Stomach (tissue), 9 donors: Measurements from ENCODE around the gene DNAJC3. TPM values are rescaled to one million over a fixed set of nuclear protein-coding genes. Genes with fewer than 3 reads are reported as not detected.
A peak's percentile ranks its signal among the peaks of the same experiment; 100 is the strongest.
"Not testable (repeated sequence)": the region's sequence is repeated elsewhere in the genome, so short reads cannot be mapped to it uniquely, and the experiment has no call there.

Experiments
- DNase-seq, 2 donors: peaks; one replicate each; pipeline versions ENCODE4 v3.0.0 to v3.0.0-alpha.2; 2013 to 2019
- H3K27ac ChIP-seq, 5 donors: fragments of 200-600 bp in 4 of 5; sonication (generic) in 4 of 5; one replicate each; pipeline ENCODE4 v1.5.1; 2013 to 2019; ENCODE audit warnings: mild to moderate bottlenecking in 1 of 5, moderate library complexity in 1 of 5
- H3K27me3 ChIP-seq, 3 donors: fragments of 200-600 bp; sonication (generic); one replicate each; pipeline ENCODE4 v1.5.1; 2017 to 2019; ENCODE audit warnings: mixed run types in 1 of 3
- H3K36me3 ChIP-seq, 4 donors: fragments of 200-600 bp; sonication (generic); 1 replicate in 3 of 4; 2 replicates in 1 of 4; pipeline ENCODE4 v1.5.1; 2016 to 2019
- H3K4me1 ChIP-seq, 4 donors: fragments of 200-600 bp; sonication (generic); one replicate each; pipeline ENCODE4 v1.5.1; 2016 to 2019
- H3K4me3 ChIP-seq, 4 donors: fragments of 200-600 bp; sonication (generic) in 3 of 4; one replicate each; pipeline ENCODE4 v1.5.1; 2016 to 2019; ENCODE audit warnings: mild to moderate bottlenecking in 1 of 4
- H3K9me3 ChIP-seq, 4 donors: fragments of 200-600 bp; sonication (generic); one replicate each; pipeline ENCODE4 v1.5.1; 2016 to 2019
- CTCF ChIP-seq, 7 experiments: fragments of 450-650 bp in 4 of 7; fragments of 200-600 bp in 3 of 7; sonication (generic) in 3 of 7; IDR thresholded peaks; one replicate each; pipeline ENCODE4 v1.5.1; 2016 to 2019; ENCODE audit warnings: antibody characterized with exemption in 7 of 7, control low read depth in 2 of 7, mild to moderate bottlenecking in 1 of 7
- EP300 ChIP-seq: sonication (generic); formaldehyde crosslinking; IDR thresholded peaks from one replicate; pipeline ENCODE4 v1.6.1; 2017; ENCODE audit warnings: antibody characterized with exemption
- POLR2A ChIP-seq, 4 donors: fragments of 450-650 bp; IDR thresholded peaks; one replicate each; pipeline ENCODE4 v1.6.1; 2016; ENCODE audit warnings: antibody characterized with exemption in 4 of 4, control low read depth in 2 of 4, mild to moderate bottlenecking in 1 of 4, moderate library complexity in 1 of 4
- POLR2AphosphoS5 ChIP-seq, 3 donors: sonication (generic); formaldehyde crosslinking; IDR thresholded peaks; one replicate each; pipeline ENCODE4 v1.6.1; 2016; ENCODE audit warnings: antibody characterized with exemption in 3 of 3
- WGBS, 5 donors: extraction: QIAGEN DNeasy Blood & Tissue Kit in 3 of 5; methylation state at CpG; one replicate each; pipeline versions ENCODE4 v1.1.5 to v1.1.7; 2013 to 2018; 5-methylcytosine and 5-hydroxymethylcytosine counted together
- intact Hi-C: fragments of 100-400 bp; cut with DNase I; formaldehyde crosslinking; loops from one replicate; pipeline ENCODE4 v1.15.1; 2023; ENCODE audit warnings: low total_unique reads
- polyA plus RNA-seq, 3 donors: library from polyadenylated mRNA; stranded (reverse); fragments of 200-250 nt; gene quantifications; one replicate each; pipeline ENCODE4 v1.2.3, GENCODE V29; 2013
- total RNA-seq, 5 donors: library from RNA; depleted of rRNA; stranded (reverse); fragments of >200 nt; gene quantifications; one replicate each; pipeline versions ENCODE4 v1.1.0 to v1.2.3, GENCODE V29; 2014 to 2016
- donor health status: healthy with polysubstance abuse.
- donor health status: Bipolar disorder and iron deficiency.
- donor health status: healthy.

The DNAJC3 gene
- total and polyA plus RNA-seq, 8 donors, result 6.3 to 102 (median 11.9) TPM

- TF ChIP-seq CTCF (IDR thresholded peaks at IDR 0.05) (no peak), POLR2A (IDR thresholded peaks at IDR 0.05) (no peak), POLR2AphosphoS5 (IDR thresholded peaks at IDR 0.05) (no peak), EP300 (no peak)
- Histone ChIP-seq H3K9me3 (no peaks in the 10 kb centered on the region), H3K4me3 (peak overlapping the region in 1 of 4 donors; percentile 84), H3K4me1 (peaks cover 23 to 83% (median 53%) of the 10 kb centered on the region in 4 donors), H3K36me3 (no peaks in the 10 kb centered on the region), H3K27me3 (no peaks in the 10 kb centered on the region), H3K27ac (peak overlapping the region in 1 of 5 donors; percentile 47)
- WGBS, 5 donors, result 15 to 42% (median 22%) methylated on average over 2 of the region's 2 CpGs
- DNase-seq, result no peak
- intact Hi-C loops, result no loop called here
Observed at GRCh38 chr13:95679722-95680121, 2.8 kb downstream of the DNAJC3 start.

DNA sequence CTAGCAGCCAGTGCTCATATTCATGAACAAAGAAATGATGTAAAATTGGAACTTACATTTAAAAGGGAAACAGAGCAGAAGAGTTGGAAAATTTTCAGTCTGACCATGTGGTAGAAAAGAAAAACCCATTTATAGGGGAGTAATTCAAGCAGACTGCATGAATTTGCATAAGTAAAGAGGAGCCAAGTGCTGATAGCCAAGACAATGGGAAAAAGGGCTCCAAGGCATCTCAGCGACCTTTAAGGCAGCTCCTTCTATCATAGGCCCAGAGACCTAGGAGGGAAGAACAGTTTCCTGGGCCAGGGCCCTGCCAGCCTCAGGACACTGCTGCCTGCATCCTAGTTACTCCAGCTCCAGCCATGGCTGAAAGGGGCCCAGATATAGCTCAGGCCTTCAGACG lies 7.5 kb downstream of the DNAJC3 start:
- H3K4me1 ChIP-seq, result peaks cover 14 to 72% (median 46%) of the 10 kb centered on the region in 4 donors
- no peak for DNase-seq
- no peaks in the 10 kb centered on the region for H3K9me3 ChIP-seq
- H3K4me3 ChIP-seq, result no peak overlapping the region
- TF ChIP-seq CTCF (IDR thresholded peaks at IDR 0.05), result no peak
- no peak for TF ChIP-seq EP300
- no peak for TF ChIP-seq POLR2A (IDR thresholded peaks at IDR 0.05)
- TF ChIP-seq POLR2AphosphoS5 (IDR thresholded peaks at IDR 0.05), result no peak
- H3K27ac ChIP-seq, result no peak overlapping the region
- H3K27me3 ChIP-seq, result no peaks in the 10 kb centered on the region
- intact Hi-C loops, result no loop called here
- 63 to 78% (median 71%) methylated on average over 2 of the region's 2 CpGs for WGBS, 5 donors
- no peaks in the 10 kb centered on the region for H3K36me3 ChIP-seq

DNA sequence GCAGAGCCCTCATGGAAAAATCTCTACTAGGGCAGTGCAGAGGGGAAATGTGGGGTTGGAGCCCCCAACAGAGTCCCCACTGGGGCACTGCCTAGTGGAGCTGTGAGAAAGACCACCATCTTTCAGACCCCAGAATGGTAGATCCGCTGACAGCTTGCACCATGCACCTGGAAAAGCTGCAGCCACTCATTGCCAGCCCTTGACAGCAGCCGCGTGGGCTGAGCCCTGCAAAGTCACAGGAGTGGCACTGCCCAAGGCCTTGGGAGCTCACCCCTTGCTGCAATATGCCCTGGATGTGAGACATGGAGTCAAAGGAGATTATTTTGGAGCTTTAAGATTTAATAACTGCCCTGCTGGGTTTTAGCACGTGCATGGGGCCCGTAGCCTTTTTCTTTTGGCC lies 8.0 kb downstream of the DNAJC3 start:
- H3K4me3 ChIP-seq, H3K9me3 ChIP-seq, intact Hi-C loops, H3K27me3 ChIP-seq, H3K27ac ChIP-seq, H3K36me3 ChIP-seq, DNase-seq: not testable (repeated sequence)
- peaks cover 11 to 69% (median 42%) of the 10 kb centered on the region in 4 donors for H3K4me1 ChIP-seq
- WGBS, 5 donors, result 94 to 99% (median 97%) methylated on average over 5 of the region's 5 CpGs

- no peak for DNase-seq
- H3K9me3 ChIP-seq, result no peaks in the 10 kb centered on the region
- H3K27ac ChIP-seq, result no peak overlapping the region
- peaks cover 0 to 24% (median 10%) of the 10 kb centered on the region in 4 donors for H3K4me1 ChIP-seq
- TF ChIP-seq EP300 (no peak), CTCF (IDR thresholded peaks at IDR 0.05) (no peak)
- intact Hi-C loops, result no loop called here
- no peaks in the 10 kb centered on the region for H3K27me3 ChIP-seq
- no peaks in the 10 kb centered on the region for H3K36me3 ChIP-seq
- H3K4me3 ChIP-seq, result no peak overlapping the region
- WGBS, 5 donors, result 79 to 93% (median 85%) methylated on average over 3 of the region's 3 CpGs
Observed at GRCh38 chr13:95689582-95689926, 12.6 kb downstream of the DNAJC3 start.

- DNase-seq, H3K9me3 ChIP-seq, H3K27ac ChIP-seq, H3K4me3 ChIP-seq, intact Hi-C loops, H3K36me3 ChIP-seq, H3K27me3 ChIP-seq: not testable (repeated sequence)
- H3K4me1 ChIP-seq, result peaks cover 0 to 13% (median 4%) of the 10 kb centered on the region in 4 donors
- WGBS, 5 donors, result 94 to 98% (median 96%) methylated on average over 13 to 28 of the region's 28 CpGs; no CpG with 5 or more reads in 1 of the 5 donors
Observed at GRCh38 chr13:95690986-95691385, 14.0 kb downstream of the DNAJC3 start.
